ENCODE results near the gene GJB1.

The GJB1 gene

DNA sequence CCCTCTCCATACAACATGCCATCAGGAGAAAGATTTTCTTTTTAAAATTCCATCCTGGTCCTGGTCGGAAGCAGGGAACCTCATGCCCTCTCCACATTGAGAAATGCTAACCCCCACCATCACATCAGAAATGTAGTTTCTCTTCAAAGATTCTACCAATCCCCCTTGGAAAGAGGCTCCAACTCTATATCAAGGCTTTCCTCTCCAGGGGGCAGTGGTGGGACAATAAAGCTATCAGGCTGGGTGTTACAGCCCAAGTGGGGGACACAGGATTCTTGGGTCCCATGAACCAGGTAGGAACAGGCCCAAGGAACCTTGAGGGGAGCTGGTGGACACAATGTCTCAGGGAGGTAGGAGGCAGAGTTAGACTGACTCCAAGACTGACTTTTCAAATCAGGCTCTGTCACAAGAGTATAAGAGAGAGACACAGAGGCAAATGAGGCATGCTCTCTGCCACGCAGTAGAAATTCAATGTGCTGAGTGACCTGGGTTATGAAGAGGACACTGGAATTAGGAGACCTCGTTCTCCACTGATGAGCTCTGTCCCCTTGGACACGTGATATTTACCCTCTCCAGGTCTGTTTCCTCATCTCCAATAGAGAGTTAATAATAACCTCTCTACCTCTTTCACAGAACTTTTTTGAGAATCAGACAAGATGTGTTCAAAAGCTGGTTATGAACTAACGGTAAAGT is 4.5 kb downstream of the GJB1 start:
- Mint-ChIP-seq H3K9me3 (no peaks in the 10 kb centered on the region), H3K4me3 (no peak overlapping the region), H3K36me3 (no peaks in the 10 kb centered on the region), H3K27ac (no peak overlapping the region), H3K4me1 (peaks cover 2% of the 10 kb centered on the region), H3K27me3 (peaks cover 4% of the 10 kb centered on the region)
- ATAC-seq (ENCODE audit: low read depth) (no peak), DNase-seq (ENCODE audit: low spot score in 2 of 2) (no peak)

DNA sequence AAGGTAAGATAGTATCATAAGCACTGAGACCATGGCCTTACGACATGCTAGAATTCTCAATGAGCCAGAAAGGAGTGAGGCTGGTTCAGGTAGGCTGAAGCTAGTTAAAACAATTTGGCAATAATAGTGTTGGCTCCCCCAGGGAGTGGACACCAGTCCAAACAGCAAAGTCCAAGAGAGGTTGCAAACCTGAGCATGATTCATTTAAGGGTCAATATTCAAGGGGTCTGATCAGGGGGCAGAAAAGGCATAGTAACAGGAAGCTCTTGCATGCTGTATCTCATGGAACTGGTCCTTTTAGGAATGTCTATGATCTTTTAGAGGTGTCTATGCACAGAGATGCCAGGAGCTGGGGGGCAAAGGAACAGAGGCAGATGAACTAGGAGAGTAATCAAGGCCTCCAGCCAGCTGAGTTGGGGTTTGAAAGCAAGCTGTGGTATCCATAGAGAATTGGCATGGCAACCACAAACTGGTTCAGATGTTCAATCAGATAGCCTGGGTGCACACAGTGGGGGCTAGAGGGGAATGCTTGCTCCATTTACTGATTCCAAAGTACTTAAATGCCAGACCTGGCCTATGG is 5.1 kb downstream of the GJB1 start:
- H3K27ac Mint-ChIP-seq: no peak overlapping the region
- H3K27me3 Mint-ChIP-seq: peaks cover 3% of the 10 kb centered on the region
- ATAC-seq (ENCODE audit: low read depth) (no peak), DNase-seq (ENCODE audit: low spot score in 2 of 2) (no peak)
- H3K4me1 Mint-ChIP-seq: peaks cover 2% of the 10 kb centered on the region
- no peak overlapping the region for H3K4me3 Mint-ChIP-seq
- no peaks in the 10 kb centered on the region for H3K36me3 Mint-ChIP-seq
- H3K9me3 Mint-ChIP-seq: no peaks in the 10 kb centered on the region

DNA sequence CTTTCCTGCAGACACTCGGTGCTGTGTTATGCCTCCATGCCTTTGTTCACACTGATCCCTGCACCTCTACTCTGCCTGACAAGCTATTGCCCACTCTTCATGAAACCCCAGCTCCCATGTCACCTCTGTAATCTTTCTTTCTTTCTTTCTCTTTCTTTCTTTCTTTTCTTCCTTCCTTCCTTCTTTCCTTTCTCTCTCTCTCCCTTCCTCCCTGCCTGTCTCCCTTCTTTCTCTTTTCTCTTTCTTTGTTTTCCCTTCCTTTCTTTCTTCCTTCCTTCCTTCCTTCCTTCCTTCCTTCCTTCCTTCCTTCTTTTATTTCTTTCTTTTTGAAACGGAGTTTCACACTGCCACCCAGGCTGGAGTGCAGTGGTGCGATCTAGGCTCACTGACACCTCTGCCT is 12.5 kb downstream of the GJB1 start:
- no peaks in the 10 kb centered on the region for H3K27me3 Mint-ChIP-seq
- H3K4me1 Mint-ChIP-seq: peaks cover 7% of the 10 kb centered on the region
- no peak for DNase-seq (ENCODE audit: low spot score in 2 of 2)
- no peak overlapping the region for H3K4me3 Mint-ChIP-seq
- ATAC-seq (ENCODE audit: low read depth): no peak
- H3K9me3 Mint-ChIP-seq: no peaks in the 10 kb centered on the region
- peaks cover 8% of the 10 kb centered on the region for H3K36me3 Mint-ChIP-seq
- peak overlapping the region; percentile 88 for H3K27ac Mint-ChIP-seq

DNA sequence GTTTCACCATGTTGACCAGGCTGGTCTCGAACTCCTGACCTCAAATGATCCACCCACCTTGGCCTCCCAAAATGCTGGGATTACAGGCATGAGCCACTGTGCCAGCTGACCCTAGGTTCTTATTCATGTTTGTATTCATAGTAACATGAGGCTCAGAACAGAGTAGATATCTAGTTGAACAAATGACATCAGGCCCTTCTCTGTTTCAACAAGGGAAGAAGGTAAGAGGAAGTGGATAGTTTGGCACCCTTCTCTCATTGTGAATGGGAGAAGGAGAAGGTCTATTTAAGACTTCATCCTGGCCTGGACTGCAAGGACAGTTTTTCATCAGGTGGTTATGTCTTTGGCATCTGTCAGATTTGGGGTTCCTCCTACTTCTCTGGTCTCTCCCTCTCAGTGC is 13.8 kb downstream of the GJB1 start:
- DNase-seq (ENCODE audit: low spot score in 2 of 2) (no peak), ATAC-seq (ENCODE audit: low read depth) (no peak)
- no peak overlapping the region for H3K4me3 Mint-ChIP-seq
- no peaks in the 10 kb centered on the region for H3K9me3 Mint-ChIP-seq
- H3K36me3 Mint-ChIP-seq: peaks cover 12% of the 10 kb centered on the region
- H3K27me3 Mint-ChIP-seq: no peaks in the 10 kb centered on the region
- H3K4me1 Mint-ChIP-seq: peaks cover 4% of the 10 kb centered on the region
- H3K27ac Mint-ChIP-seq: no peak overlapping the region

DNA sequence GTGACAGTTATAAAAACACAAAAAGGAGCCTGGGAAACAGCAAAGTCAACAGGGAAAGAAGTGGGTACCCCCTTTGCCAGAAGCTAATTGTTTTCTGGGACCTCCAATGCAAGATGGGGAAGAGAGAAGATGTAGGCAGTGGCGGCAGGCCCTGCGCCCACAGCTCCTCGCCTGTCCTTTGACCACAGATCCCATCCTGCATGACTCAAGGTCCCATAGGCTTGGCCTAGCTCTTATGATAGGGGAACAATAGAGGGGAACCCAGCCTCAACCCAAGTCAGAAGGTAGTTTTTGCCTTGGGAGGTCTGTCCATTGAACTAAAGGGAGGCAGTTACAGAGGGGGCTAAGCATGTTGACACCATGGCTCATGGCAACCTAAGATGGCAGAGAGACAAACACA is 16.8 kb downstream of the GJB1 start:
- Mint-ChIP-seq H3K27me3 (no peaks in the 10 kb centered on the region), H3K27ac (no peak overlapping the region)
- no peak for DNase-seq (ENCODE audit: low spot score in 2 of 2)

DNA sequence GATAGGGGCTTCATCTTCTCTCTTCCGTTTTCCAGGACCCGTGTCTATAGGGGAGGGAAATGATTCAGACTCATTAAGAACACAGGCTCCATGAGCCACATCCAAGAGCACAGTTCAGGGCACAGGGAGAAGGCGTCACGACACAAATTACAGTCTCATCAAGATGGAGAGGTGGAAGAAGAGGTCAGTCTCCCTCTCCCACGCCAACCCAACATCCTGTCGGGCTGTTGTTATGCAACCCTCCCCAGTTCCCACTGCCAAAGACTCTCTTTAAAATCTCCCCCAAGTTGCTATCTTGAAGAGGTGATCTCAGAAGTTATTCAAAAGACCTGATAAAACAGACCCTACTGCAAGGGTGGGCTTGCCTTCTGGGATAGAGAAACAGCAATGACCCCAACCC is 18.3 kb downstream of the GJB1 start:
- H3K27ac Mint-ChIP-seq: no peak overlapping the region
- no peaks in the 10 kb centered on the region for H3K9me3 Mint-ChIP-seq
- no peaks in the 10 kb centered on the region for H3K27me3 Mint-ChIP-seq
- DNase-seq (ENCODE audit: low spot score in 2 of 2) (no peak), ATAC-seq (ENCODE audit: low read depth) (no peak)
- H3K36me3 Mint-ChIP-seq: peaks cover 20% of the 10 kb centered on the region
- no peaks in the 10 kb centered on the region for H3K4me1 Mint-ChIP-seq
- H3K4me3 Mint-ChIP-seq: no peak overlapping the region

More for the DNA sequence above, 16.8 kb downstream of the GJB1 start:
- ATAC-seq (ENCODE audit: low read depth): no peak
- Mint-ChIP-seq H3K4me3 (no peak overlapping the region), H3K9me3 (no peaks in the 10 kb centered on the region), H3K36me3 (peaks cover 15% of the 10 kb centered on the region), H3K4me1 (peaks cover 4% of the 10 kb centered on the region)

DNA sequence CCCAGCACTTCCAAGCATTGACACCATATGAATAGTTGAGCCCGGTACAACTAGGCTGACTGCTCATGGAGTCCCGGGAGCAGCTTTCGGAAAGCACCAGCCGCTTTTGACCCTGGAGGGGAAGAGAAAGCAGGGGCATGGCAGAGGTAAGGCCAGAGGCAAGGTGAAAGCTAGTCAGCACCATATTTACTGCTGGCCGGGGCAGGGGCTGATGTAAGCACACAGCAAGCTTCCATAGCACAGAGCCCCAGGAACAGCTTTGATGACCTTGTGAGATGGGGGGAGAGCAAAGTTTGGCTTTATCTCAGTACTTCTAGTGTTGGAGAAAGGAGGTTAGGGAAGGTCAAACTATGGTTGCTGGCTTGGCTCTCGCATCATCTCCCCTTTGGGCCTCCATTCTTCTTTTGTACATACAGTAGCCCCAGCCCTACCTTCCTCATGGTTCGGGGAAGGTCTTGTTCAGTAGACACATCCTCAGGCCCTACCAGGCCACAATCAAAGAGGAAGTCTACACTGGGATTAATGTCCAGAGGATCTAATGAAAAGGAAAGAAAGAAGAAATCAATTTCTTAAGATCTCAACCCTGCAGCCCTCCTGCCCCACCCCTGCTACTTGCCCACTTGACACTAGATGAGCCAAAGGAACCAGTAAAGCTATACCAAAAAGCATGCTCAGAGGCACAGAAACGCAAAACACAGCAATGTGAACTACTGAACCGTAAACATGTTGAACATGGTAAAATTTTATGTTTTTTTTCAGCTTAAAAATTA is 21.5 kb downstream of the GJB1 start:
- Mint-ChIP-seq H3K4me1 (no peaks in the 10 kb centered on the region), H3K9me3 (no peaks in the 10 kb centered on the region), H3K27ac (no peak overlapping the region)

DNA sequence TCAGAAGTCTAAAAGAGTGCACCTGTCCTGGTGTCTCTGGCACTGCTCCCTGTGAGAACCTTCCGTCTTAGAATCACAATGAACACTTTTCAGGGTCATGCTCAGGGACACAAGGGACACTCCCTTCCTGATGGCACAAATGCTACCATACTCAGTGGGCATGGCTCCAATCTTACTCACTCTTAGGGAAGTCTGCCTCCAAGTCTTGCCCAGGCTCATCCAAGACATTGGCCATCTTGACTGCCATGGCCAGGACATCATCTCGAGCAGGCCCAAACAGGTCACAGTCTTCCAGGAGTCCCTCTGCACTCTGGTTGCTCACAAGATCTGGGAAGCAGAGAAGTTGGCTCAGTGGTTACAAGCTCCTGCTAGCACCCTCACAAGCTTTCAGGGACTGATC is 22.1 kb downstream of the GJB1 start:
- Mint-ChIP-seq H3K36me3 (peaks cover 27% of the 10 kb centered on the region), H3K27me3 (no peaks in the 10 kb centered on the region), H3K4me1 (no peaks in the 10 kb centered on the region), H3K4me3 (no peak overlapping the region), H3K9me3 (no peaks in the 10 kb centered on the region), H3K27ac (no peak overlapping the region)
- ATAC-seq (ENCODE audit: low read depth): no peak
- no peak for DNase-seq (ENCODE audit: low spot score in 2 of 2)

More for the DNA sequence above, 21.5 kb downstream of the GJB1 start:
- Mint-ChIP-seq H3K4me3 (no peak overlapping the region), H3K36me3 (peaks cover 32% of the 10 kb centered on the region), H3K27me3 (no peaks in the 10 kb centered on the region)
- no peak for ATAC-seq (ENCODE audit: low read depth)
- no peak for DNase-seq (ENCODE audit: low spot score in 2 of 2)

DNA sequence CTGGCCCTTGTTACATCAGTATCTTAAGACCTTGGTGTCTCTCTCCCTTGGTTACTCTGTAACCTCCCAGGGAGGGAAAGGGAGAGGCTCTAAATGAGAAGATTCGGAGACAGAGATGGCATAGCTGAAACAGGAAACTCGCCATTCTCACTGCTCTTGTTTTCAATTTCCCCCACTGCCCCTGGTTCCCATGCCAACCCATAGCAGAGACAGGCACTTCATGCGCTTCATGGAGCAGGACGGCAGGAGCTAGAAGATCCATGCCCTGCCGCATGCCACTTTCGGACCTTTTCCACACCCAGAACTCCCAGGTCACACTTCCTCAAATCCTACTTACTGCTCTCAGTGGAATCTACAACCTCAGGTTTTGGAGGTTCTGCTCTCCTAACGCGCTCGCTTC is 27.8 kb downstream of the GJB1 start:
- DNase-seq (ENCODE audit: low spot score in 2 of 2): no peak
- peaks cover 15% of the 10 kb centered on the region for H3K36me3 Mint-ChIP-seq
- H3K9me3 Mint-ChIP-seq: no peaks in the 10 kb centered on the region
- H3K27me3 Mint-ChIP-seq: no peaks in the 10 kb centered on the region
- H3K4me1 Mint-ChIP-seq: peaks cover 14% of the 10 kb centered on the region
- no peak overlapping the region for H3K27ac Mint-ChIP-seq
- H3K4me3 Mint-ChIP-seq: no peak overlapping the region
- no peak for ATAC-seq (ENCODE audit: low read depth)

DNA sequence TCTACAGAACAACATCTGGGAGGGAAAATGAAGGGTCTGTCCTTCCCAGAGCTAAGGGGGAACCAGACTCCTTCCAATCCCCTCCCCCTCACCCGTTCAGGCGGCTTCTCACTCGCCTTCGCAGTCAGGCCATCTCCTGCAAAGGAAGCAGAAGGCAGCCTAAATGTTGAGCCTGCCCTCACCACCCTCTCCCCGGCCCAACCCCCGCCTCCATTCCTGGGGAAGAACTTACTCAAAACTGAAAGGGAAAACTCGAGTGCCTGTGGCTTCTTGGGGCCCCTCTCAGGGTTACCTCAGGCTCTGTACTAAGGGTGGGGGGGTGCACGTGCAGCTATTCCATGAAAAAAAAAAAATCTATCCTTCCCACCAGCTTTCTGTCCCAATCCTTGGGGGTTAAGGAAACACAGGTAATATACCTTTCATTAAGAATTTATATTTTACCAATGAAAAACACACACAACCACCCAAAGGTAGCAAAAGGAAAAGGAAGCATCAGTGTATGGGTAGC is 28.5 kb downstream of the GJB1 start:
- no peaks in the 10 kb centered on the region for H3K9me3 Mint-ChIP-seq
- H3K27me3 Mint-ChIP-seq: no peaks in the 10 kb centered on the region
- peaks cover 13% of the 10 kb centered on the region for H3K36me3 Mint-ChIP-seq
- no peak overlapping the region for H3K4me3 Mint-ChIP-seq
- peaks cover 15% of the 10 kb centered on the region for H3K4me1 Mint-ChIP-seq
- no peak for ATAC-seq (ENCODE audit: low read depth)
- DNase-seq (ENCODE audit: low spot score in 2 of 2): no peak
- no peak overlapping the region for H3K27ac Mint-ChIP-seq

DNA sequence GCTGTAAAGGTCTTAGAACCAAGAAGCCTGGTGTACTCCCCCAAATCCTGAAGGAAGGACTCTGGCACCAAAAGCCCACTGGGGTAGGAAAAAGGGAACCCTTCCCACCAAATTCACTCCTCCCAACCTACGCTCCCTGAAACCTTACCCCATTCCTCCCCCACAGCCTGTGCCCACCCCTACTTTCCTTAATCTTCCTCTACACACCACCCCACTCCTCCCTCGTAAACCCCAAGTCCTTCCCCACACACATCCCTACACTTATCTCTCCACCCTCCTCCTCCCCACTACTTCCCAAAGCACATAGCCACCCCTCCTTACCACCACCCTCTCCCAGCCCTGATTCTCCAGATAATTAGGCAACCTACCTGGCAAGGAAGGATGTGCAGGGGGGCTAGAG is 29.2 kb downstream of the GJB1 start:
- Mint-ChIP-seq H3K4me1 (peaks cover 15% of the 10 kb centered on the region), H3K4me3 (no peak overlapping the region), H3K27me3 (no peaks in the 10 kb centered on the region), H3K9me3 (no peaks in the 10 kb centered on the region), H3K27ac (no peak overlapping the region), H3K36me3 (peaks cover 11% of the 10 kb centered on the region)
- DNase-seq (ENCODE audit: low spot score in 2 of 2): no peak
- no peak for ATAC-seq (ENCODE audit: low read depth)

DNA sequence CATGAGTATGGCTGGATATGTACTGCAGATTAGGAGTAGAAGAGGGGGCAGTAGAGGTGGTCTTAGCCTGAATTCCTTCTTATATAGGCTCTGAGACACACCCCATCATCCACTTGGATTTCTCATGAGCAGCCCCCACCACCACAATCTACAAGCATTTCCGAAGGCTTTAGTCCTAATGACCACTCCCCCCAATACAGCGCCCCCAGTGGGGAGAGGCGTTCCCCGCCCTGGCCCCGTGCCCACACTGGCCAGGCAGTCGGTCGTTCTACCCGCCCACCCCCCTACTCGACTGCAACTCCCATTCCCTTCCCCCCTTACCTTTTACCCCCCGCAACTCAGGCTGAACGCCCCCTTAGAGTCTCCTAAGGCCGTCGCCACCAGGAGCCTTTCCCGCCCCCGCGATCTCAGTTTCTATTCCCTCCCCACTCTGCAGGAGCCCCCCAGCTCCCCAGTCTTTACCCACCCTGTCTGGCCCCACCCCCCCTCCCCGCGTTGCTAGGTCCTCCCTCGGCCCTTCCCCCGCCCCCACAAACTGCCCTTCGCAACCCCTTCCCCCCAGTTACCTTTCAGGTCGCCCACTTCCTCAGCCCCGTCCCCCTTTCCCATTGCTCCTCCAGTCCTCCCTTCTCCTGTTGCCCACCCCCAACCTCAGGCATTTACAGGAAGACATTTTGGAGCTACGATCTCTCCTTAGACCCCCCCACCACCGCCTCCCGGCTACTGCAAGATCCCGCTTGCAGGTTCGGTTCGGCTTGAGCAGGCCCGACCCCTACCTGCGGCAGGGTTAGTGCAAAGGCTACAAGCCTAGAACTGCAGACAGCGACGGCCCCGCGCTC is 30.4 kb downstream of the GJB1 start:
- peak overlapping the region; percentile 95 for H3K27ac Mint-ChIP-seq
- peaks cover 15% of the 10 kb centered on the region for H3K4me1 Mint-ChIP-seq
- peak overlapping the region; percentile 99 for H3K4me3 Mint-ChIP-seq
- no peaks in the 10 kb centered on the region for H3K9me3 Mint-ChIP-seq
- H3K36me3 Mint-ChIP-seq: peaks cover 6% of the 10 kb centered on the region
- no peaks in the 10 kb centered on the region for H3K27me3 Mint-ChIP-seq
- no peak for ATAC-seq (ENCODE audit: low read depth)
- DNase-seq (ENCODE audit: low spot score in 2 of 2): peak; percentile 3 to 32

DNA sequence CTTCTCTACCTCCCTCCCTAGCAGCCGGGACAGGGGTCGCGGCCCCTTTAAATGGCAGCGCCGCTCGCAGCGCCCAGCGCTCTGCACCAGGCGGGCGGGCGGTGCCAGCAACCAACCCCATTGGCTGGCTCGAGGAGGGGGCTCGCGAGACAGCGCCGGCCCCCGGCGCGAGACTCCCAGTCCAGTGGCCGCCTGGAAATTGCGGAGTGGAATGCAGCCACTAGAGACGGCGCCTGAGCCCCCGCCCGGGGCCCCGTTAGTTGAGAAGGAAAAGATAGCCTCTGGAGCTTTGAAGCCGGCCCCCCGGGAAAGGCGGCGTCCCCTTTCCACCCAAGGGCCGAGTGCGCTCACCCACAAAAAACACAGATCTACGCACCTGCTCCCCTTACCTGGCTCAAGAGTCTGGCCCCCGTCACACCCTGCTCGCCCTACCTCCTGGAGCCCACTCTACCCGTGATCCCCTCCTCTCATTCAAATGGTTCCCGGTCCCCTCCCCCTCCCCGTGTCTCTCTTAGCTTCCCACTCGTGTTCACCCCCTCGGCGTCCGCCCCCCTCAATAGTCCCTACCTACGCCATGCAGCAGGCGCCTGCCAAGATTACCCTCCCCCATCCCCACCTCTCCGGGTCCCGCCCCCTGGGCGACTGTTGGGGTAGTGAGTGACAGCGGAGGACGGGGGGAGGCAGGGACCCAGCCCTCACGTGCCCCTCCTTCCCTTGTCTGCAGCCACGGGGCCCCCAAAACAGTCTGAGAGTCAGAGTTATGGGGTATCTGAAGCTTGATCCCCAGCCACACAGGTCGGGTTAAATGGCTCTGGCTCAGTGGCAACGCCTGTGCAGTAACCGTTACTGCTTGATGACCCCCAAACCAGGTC is 31.3 kb downstream of the GJB1 start, which contains the start of gene ZMYM3:
TSS of gene ZMYM3 (minus strand) at position 49 of the 872 bp plus-strand sequence. CDS start 885 bp downstream, outside the sequence.
- Mint-ChIP-seq H3K4me1 (peaks cover 15% of the 10 kb centered on the region), H3K27me3 (no peaks in the 10 kb centered on the region), H3K9me3 (no peaks in the 10 kb centered on the region), H3K4me3 (peak within 1 kb of the TSS; percentile 99), H3K36me3 (peaks cover 3% of the 10 kb centered on the region), H3K27ac (peak within 1 kb of the TSS; percentile 95)
- DNase-seq (ENCODE audit: low spot score in 2 of 2): peak; percentile 58 to 66
- ATAC-seq (ENCODE audit: low read depth): peak; percentile 85
